ENCODE results near the gene CPT1A.

The CPT1A gene

DNA sequence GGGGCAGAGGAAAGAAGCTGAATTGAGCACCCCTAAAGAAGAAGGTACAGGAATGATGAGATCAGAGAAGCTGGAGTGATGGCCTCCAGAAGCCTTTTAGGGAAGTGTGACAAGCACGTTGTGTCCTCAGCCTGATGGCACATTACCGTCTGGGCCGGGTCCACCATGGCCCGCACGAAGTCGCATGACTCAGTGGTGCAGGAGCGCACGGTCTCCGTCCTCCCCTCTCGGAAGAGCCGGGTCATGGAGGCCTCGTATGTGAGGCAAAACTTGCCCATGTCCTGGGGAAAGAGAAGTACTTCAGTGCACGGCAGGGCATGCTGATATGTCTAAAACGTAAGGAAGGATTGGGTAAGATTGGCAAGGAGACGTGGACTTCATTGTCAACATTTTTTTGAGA, 79.2 kb downstream of the CPT1A start:
- Histone ChIP-seq H3K36me3 (ENCODE audit: control insufficient read depth, insufficient read depth, low read length) (no peaks in the 10 kb centered on the region; the same call in 1 of the 2 replicates), H3K27me3 (replicated peaks; ENCODE audit: control insufficient read depth, insufficient read depth, low read length) (no peaks in the 10 kb centered on the region), H3K4me3 (replicated peaks; ENCODE audit: low read depth, low read length) (no peak overlapping the region)
- no peak for DNase-seq (ENCODE audit: extremely low read depth, insufficient read length)
- TF ChIP-seq, protein P1, sequence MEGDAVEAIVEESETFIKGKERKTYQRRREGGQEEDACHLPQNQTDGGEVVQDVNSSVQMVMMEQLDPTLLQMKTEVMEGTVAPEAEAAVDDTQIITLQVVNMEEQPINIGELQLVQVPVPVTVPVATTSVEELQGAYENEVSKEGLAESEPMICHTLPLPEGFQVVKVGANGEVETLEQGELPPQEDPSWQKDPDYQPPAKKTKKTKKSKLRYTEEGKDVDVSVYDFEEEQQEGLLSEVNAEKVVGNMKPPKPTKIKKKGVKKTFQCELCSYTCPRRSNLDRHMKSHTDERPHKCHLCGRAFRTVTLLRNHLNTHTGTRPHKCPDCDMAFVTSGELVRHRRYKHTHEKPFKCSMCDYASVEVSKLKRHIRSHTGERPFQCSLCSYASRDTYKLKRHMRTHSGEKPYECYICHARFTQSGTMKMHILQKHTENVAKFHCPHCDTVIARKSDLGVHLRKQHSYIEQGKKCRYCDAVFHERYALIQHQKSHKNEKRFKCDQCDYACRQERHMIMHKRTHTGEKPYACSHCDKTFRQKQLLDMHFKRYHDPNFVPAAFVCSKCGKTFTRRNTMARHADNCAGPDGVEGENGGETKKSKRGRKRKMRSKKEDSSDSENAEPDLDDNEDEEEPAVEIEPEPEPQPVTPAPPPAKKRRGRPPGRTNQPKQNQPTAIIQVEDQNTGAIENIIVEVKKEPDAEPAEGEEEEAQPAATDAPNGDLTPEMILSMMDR (IDR thresholded peaks at IDR 0.05; ENCODE audit: insufficient read depth, low read length, poor library complexity, severe bottlenecking): no peak

DNA sequence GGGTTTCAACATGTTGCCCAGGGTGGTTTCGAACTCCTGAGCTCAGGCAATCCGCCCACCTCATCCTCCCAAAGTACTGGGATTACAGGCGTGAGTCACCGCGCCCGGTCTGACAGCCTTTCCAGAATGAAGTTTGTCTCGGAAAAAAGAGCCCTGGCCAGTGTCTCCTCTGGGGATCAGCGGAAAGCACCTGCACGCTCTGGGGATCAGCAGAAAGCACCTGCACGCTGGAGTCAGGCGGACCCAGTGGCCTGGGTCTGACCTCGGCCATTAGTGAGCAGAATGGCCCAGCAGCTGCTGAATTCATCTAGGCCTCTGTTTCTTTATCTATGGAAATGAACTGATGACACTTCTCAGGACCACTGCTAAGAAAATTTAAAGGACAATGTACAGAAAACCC, 79.9 kb downstream of the CPT1A start:
- no peak for DNase-seq (ENCODE audit: extremely low read depth, insufficient read length)
- Histone ChIP-seq H3K4me3 (replicated peaks; ENCODE audit: low read depth, low read length) (no peak overlapping the region), H3K36me3 (ENCODE audit: control insufficient read depth, insufficient read depth, low read length) (no peaks in the 10 kb centered on the region; the same call in 1 of the 2 replicates), H3K27me3 (replicated peaks; ENCODE audit: control insufficient read depth, insufficient read depth, low read length) (no peaks in the 10 kb centered on the region)
- TF ChIP-seq, protein P1 (IDR thresholded peaks at IDR 0.05; ENCODE audit: insufficient read depth, low read length, poor library complexity, severe bottlenecking): no peak

DNA sequence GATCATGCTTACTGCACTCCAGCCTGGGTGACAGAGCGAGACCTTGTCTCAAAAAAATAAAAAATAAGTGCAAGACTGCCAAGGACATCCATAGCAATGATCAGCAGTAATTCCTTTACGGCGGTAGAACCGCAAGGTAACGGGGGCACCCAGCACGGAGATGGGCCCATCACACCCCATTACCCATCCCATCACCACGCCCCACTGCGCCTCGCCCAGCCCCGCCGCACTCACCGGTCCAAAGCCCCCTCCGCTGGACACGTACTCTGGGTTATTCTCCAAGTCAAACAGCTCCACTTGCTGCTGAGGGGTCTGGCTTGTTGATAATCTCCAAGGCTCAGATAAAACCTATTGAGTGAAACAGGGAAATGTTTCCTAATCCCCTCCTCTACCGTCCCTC, 81.7 kb downstream of the CPT1A start:
- Histone ChIP-seq H3K36me3 (ENCODE audit: control insufficient read depth, insufficient read depth, low read length) (no peaks in the 10 kb centered on the region; the same call in 1 of the 2 replicates), H3K4me3 (replicated peaks; ENCODE audit: low read depth, low read length) (no peak overlapping the region), H3K27me3 (replicated peaks; ENCODE audit: control insufficient read depth, insufficient read depth, low read length) (no peaks in the 10 kb centered on the region)
- TF ChIP-seq, protein P1 (IDR thresholded peaks at IDR 0.05; ENCODE audit: insufficient read depth, low read length, poor library complexity, severe bottlenecking): no peak
- no peak for DNase-seq (ENCODE audit: extremely low read depth, insufficient read length)

DNA sequence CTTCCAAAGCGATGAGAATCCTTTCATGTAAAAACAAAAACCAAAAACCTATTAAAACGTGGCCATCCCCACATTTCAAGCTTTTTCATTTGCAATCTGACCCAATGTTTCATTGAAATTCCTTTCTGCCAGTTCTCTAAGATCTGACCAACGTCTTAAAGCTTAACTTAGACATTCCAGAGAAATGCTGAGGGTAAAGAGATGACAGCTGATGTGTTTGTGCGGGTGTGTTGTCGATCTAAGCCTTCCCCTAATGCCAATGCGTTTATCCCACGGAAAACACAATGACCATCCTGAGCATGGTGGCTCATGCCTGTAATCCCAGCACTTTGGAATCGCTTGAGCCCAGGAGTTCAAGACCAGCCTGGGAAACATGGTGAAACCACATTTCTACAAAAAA, 84.0 kb downstream of the CPT1A start:
- DNase-seq (ENCODE audit: extremely low read depth, insufficient read length): no peak
- no peaks in the 10 kb centered on the region; the same call in 1 of the 2 replicates for H3K36me3 ChIP-seq (ENCODE audit: control insufficient read depth, insufficient read depth, low read length)
- no peak overlapping the region for H3K4me3 ChIP-seq (replicated peaks; ENCODE audit: low read depth, low read length)
- TF ChIP-seq, protein P1 (IDR thresholded peaks at IDR 0.05; ENCODE audit: insufficient read depth, low read length, poor library complexity, severe bottlenecking): no peak
- H3K27me3 ChIP-seq (replicated peaks; ENCODE audit: control insufficient read depth, insufficient read depth, low read length): no peaks in the 10 kb centered on the region

DNA sequence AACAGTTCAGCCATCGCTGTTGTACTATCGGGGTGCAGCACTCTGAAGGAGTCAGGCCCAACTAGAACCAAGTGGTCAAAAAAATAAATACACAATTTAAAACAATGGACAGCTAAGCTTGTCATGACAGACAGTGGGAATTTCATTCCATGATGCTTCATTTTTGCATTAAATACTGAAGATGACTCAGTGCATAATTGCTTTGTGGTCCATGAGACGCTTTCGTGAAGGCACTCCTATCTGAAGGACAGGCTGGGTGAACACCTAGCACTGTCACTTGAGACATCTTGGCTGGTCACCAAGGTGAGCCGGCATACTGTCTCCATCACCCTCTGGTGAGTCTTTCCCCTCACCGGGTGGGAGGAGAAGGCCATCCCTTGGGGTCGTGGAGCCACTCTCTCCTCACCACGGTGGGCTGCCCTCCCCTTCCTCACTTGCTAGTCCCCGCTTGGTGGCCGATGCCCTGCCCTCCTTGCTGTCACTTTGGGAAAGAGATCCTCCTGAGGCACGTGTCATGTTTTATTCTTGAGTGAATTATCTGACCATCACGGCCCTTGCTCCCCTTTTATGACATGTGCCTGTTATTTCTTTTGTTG, 85.4 kb downstream of the CPT1A start:
- Histone ChIP-seq H3K27me3 (replicated peaks; ENCODE audit: control insufficient read depth, insufficient read depth, low read length) (no peaks in the 10 kb centered on the region), H3K4me3 (replicated peaks; ENCODE audit: low read depth, low read length) (no peak overlapping the region), H3K36me3 (ENCODE audit: control insufficient read depth, insufficient read depth, low read length) (no peaks in the 10 kb centered on the region; the same call in 1 of the 2 replicates)
- DNase-seq (ENCODE audit: extremely low read depth, insufficient read length): no peak
- TF ChIP-seq, protein P1 (IDR thresholded peaks at IDR 0.05; ENCODE audit: insufficient read depth, low read length, poor library complexity, severe bottlenecking): no peak

DNA sequence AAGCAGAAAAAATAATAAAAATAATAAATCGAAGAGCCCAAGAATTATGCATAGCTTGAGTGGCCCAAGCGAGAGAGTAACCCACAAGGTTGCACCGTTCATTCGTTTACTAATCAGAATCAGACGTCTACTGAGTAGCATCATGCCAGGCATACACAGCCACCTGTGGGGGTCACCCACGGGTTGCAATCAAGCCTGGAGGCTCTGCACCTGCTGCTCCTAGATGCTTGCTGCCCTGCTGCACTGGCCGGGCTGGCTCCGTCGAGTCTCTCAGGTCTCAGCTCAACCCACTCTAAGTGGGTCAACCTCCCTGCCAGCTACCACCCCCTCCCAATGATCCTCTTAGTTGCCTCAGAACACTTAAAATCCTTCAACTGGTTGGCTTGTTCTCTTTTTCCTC, 88.4 kb downstream of the CPT1A start:
- Histone ChIP-seq H3K4me3 (replicated peaks; ENCODE audit: low read depth, low read length) (no peak overlapping the region), H3K36me3 (ENCODE audit: control insufficient read depth, insufficient read depth, low read length) (no peaks in the 10 kb centered on the region), H3K27me3 (replicated peaks; ENCODE audit: control insufficient read depth, insufficient read depth, low read length) (no peaks in the 10 kb centered on the region)
- DNase-seq (ENCODE audit: extremely low read depth, insufficient read length): no peak
- TF ChIP-seq, protein P1 (IDR thresholded peaks at IDR 0.05; ENCODE audit: insufficient read depth, low read length, poor library complexity, severe bottlenecking): no peak
